Effector memory CD8-positive, alpha-beta T cell (primary cell): ENCODE data around the gene MACF1.
"Not testable (repeated sequence)": the region's sequence is repeated elsewhere in the genome, so short reads cannot be mapped to it uniquely, and the experiment has no call there.

Experiments
- ATAC-seq: fragments of 150-1000 bp; cut with Tn5 transposase; replicated peaks from 2 replicates; pipeline ENCODE4 v1.10.0; 2021; ENCODE audit warnings: mild to moderate bottlenecking, moderate library complexity
- DNase-seq, 3 experiments: peaks; one replicate each; pipeline ENCODE4 v3.0.0; 2021
- H3K27ac Mint-ChIP-seq, 2 donors: one replicate each; pipeline ENCODE4 v1.8.0; 2022; ENCODE audit warnings: mild to moderate bottlenecking in 2 of 2, mixed read lengths in 2 of 2, moderate library complexity in 2 of 2
- H3K27me3 Mint-ChIP-seq, 2 donors: one replicate each; pipeline ENCODE4 v1.8.0; 2022; ENCODE audit warnings: mixed read lengths in 2 of 2
- H3K36me3 Mint-ChIP-seq: one replicate; pipeline ENCODE4 v1.8.0; 2022; ENCODE audit warnings: mild to moderate bottlenecking, moderate library complexity, mixed read lengths; ENCODE audit not compliant: insufficient read depth
- H3K4me1 Mint-ChIP-seq, 2 donors: one replicate each; pipeline ENCODE4 v1.8.0; 2022; ENCODE audit warnings: low read depth in 2 of 2, mixed read lengths in 2 of 2
- H3K4me3 Mint-ChIP-seq, 2 donors: one replicate each; pipeline ENCODE4 v1.8.0; 2022; ENCODE audit warnings: mild to moderate bottlenecking in 2 of 2, mixed read lengths in 2 of 2, moderate library complexity in 2 of 2
- H3K9me3 Mint-ChIP-seq, 2 donors: one replicate each; pipeline ENCODE4 v1.8.0; 2022; ENCODE audit warnings: mixed read lengths in 2 of 2

Gene MACF1

GRCh38 chr1:39189592-39190041, 14.9 kb upstream of the MACF1 start:
- Mint-ChIP-seq H3K9me3 (no peaks in the 10 kb centered on the region), H3K27ac (peak overlapping the region in 1 of 2 donors; percentile 72), H3K27me3 (no peaks in the 10 kb centered on the region), H3K4me3 (no peak overlapping the region), H3K4me1 (peaks cover 19 to 30% of the 10 kb centered on the region in 2 donors), H3K36me3 (peaks cover 21% of the 10 kb centered on the region)
- no peak for ATAC-seq
- no peak for DNase-seq

GRCh38 chr1:39190096-39190495, 14.4 kb upstream of the MACF1 start:
- DNase-seq, result no peak
- Mint-ChIP-seq H3K9me3 (no peaks in the 10 kb centered on the region), H3K4me3 (no peak overlapping the region), H3K4me1 (peaks cover 22 to 35% of the 10 kb centered on the region in 2 donors), H3K27me3 (no peaks in the 10 kb centered on the region), H3K36me3 (peaks cover 21% of the 10 kb centered on the region), H3K27ac (peak overlapping the region in 1 of 2 donors; percentile 72)
- ATAC-seq, result no peak

GRCh38 chr1:39194398-39195051, 10.0 kb upstream of the MACF1 start:
- Mint-ChIP-seq H3K9me3 (no peaks in the 10 kb centered on the region), H3K4me1 (peaks cover 38 to 57% of the 10 kb centered on the region in 2 donors), H3K36me3 (peaks cover 17% of the 10 kb centered on the region), H3K27me3 (no peaks in the 10 kb centered on the region), H3K4me3 (peak overlapping the region; percentile 72 to 74), H3K27ac (peak overlapping the region; percentile 92 to 97)
- DNase-seq (no peak), ATAC-seq (no peak)

GRCh38 chr1:39195166-39196111, 9.1 kb upstream of the MACF1 start:
- Mint-ChIP-seq H3K36me3 (peaks cover 17% of the 10 kb centered on the region), H3K4me1 (peaks cover 41 to 65% of the 10 kb centered on the region in 2 donors), H3K27ac (peak overlapping the region; percentile 92 to 97), H3K4me3 (peak overlapping the region; percentile 45 to 74), H3K27me3 (no peaks in the 10 kb centered on the region), H3K9me3 (no peaks in the 10 kb centered on the region)
- no peak for DNase-seq
- peak; percentile 47 for ATAC-seq

GRCh38 chr1:39196244-39197215, 8.0 kb upstream of the MACF1 start:
- DNase-seq, result peak; percentile 40 to 58 (median 46)
- peak; percentile 70 for ATAC-seq
- peak overlapping the region; percentile 91 to 97 for H3K27ac Mint-ChIP-seq
- H3K4me3 Mint-ChIP-seq, result peak overlapping the region; percentile 65 to 74
- H3K4me1 Mint-ChIP-seq, result peaks cover 43 to 62% of the 10 kb centered on the region in 2 donors
- no peaks in the 10 kb centered on the region for H3K27me3 Mint-ChIP-seq
- H3K9me3 Mint-ChIP-seq, result no peaks in the 10 kb centered on the region
- peaks cover 13% of the 10 kb centered on the region for H3K36me3 Mint-ChIP-seq

- H3K27me3 Mint-ChIP-seq, result no peaks in the 10 kb centered on the region
- ATAC-seq (no peak), DNase-seq (no peak)
- peaks cover 34 to 56% of the 10 kb centered on the region in 2 donors for H3K4me1 Mint-ChIP-seq
- H3K27ac Mint-ChIP-seq, result peak overlapping the region in 1 of 2 donors; percentile 84
- H3K4me3 Mint-ChIP-seq, result no peak overlapping the region
- H3K36me3 Mint-ChIP-seq, result peaks cover 6% of the 10 kb centered on the region
- no peaks in the 10 kb centered on the region for H3K9me3 Mint-ChIP-seq
These were observed 4.9 kb upstream of the MACF1 start for GRCh38 chr1:39199593-39199992.

- DNase-seq (peak in 1 of 3 experiments; percentile 26), ATAC-seq (peak; percentile 84)
These were observed 746 bp downstream of the MACF1 start for GRCh38 chr1:39205102-39205780.

GRCh38 chr1:39205781-39206464, 1.4 kb downstream of the MACF1 start:
- H3K4me3 Mint-ChIP-seq, result peak overlapping the region; percentile 83 to 94
- peaks cover 28 to 46% of the 10 kb centered on the region in 2 donors for H3K4me1 Mint-ChIP-seq
- no peaks in the 10 kb centered on the region for H3K9me3 Mint-ChIP-seq
- peak overlapping the region; percentile 91 to 97 for H3K27ac Mint-ChIP-seq
- no peak for DNase-seq
- peaks cover 6% of the 10 kb centered on the region for H3K36me3 Mint-ChIP-seq
- no peaks in the 10 kb centered on the region for H3K27me3 Mint-ChIP-seq
- ATAC-seq, result no peak

More at GRCh38 chr1:39205102-39205780, 746 bp downstream of the MACF1 start:
- Mint-ChIP-seq H3K9me3 (no peaks in the 10 kb centered on the region), H3K4me1 (peaks cover 30 to 48% of the 10 kb centered on the region in 2 donors), H3K36me3 (peaks cover 6% of the 10 kb centered on the region), H3K4me3 (peak overlapping the region; percentile 83 to 94), H3K27ac (peak overlapping the region; percentile 91 to 97), H3K27me3 (no peaks in the 10 kb centered on the region)

- H3K27me3 Mint-ChIP-seq, H3K27ac Mint-ChIP-seq, ATAC-seq, H3K9me3 Mint-ChIP-seq, H3K36me3 Mint-ChIP-seq, DNase-seq: not testable (repeated sequence)
- H3K4me3 Mint-ChIP-seq, result peak overlapping the region in 1 of 2 donors; percentile 52
- peaks cover 26 to 45% of the 10 kb centered on the region in 2 donors for H3K4me1 Mint-ChIP-seq
These were observed 3.9 kb downstream of the MACF1 start for GRCh38 chr1:39208360-39208759.

- no peak for ATAC-seq
- no peaks in the 10 kb centered on the region for H3K9me3 Mint-ChIP-seq
- H3K27me3 Mint-ChIP-seq, result no peaks in the 10 kb centered on the region
- no peak overlapping the region for H3K4me3 Mint-ChIP-seq
- H3K36me3 Mint-ChIP-seq, result peaks cover 6% of the 10 kb centered on the region
- peaks cover 30 to 48% of the 10 kb centered on the region in 2 donors for H3K4me1 Mint-ChIP-seq
- H3K27ac Mint-ChIP-seq, result peak overlapping the region in 1 of 2 donors; percentile 52
- no peak for DNase-seq
These were observed 6.2 kb downstream of the MACF1 start for GRCh38 chr1:39210649-39211048.

- Mint-ChIP-seq H3K4me3 (no peak overlapping the region), H3K27me3 (no peaks in the 10 kb centered on the region), H3K4me1 (peaks cover 27 to 50% of the 10 kb centered on the region in 2 donors), H3K27ac (peak overlapping the region; percentile 6 to 32), H3K36me3 (peaks cover 6% of the 10 kb centered on the region), H3K9me3 (no peaks in the 10 kb centered on the region)
- ATAC-seq, result no peak
- no peak for DNase-seq
These were observed 8.0 kb downstream of the MACF1 start for GRCh38 chr1:39212499-39212898.

GRCh38 chr1:39213511-39214002, 9.1 kb downstream of the MACF1 start:
- Mint-ChIP-seq H3K4me1 (peaks cover 30 to 56% of the 10 kb centered on the region in 2 donors), H3K36me3 (peaks cover 6% of the 10 kb centered on the region), H3K4me3 (no peak overlapping the region), H3K9me3 (no peaks in the 10 kb centered on the region), H3K27ac (peak overlapping the region; percentile 32 to 93), H3K27me3 (no peaks in the 10 kb centered on the region)
- ATAC-seq (no peak), DNase-seq (no peak)
